Cardiac fibroblast (primary cell): ENCODE data around the gene PUM1.

Experiments used
- DNase-seq, 2 donors: peaks; one replicate each; pipeline versions ENCODE4 v3.0.0 to v3.0.0-alpha.2; 2010; ENCODE audit warnings: low read depth in 2 of 2
- H3K4me3 ChIP-seq, 2 donors: replicated peaks in 1 of 2; 1 replicate in 1 of 2; 2 replicates in 1 of 2; pipeline ENCODE4 v1.5.1; 2011; ENCODE audit warnings: low read depth in 2 of 2, low read length in 2 of 2, mild to moderate bottlenecking in 2 of 2, moderate library complexity in 1 of 2
- TF ChIP-seq, protein P1 (sequence below): IDR thresholded peaks from one replicate; pipeline ENCODE4 v1.5.1; 2011; ENCODE audit warnings: low read depth, mild to moderate bottlenecking, low read length, inconsistent platforms

PUM1 gene

DNA sequence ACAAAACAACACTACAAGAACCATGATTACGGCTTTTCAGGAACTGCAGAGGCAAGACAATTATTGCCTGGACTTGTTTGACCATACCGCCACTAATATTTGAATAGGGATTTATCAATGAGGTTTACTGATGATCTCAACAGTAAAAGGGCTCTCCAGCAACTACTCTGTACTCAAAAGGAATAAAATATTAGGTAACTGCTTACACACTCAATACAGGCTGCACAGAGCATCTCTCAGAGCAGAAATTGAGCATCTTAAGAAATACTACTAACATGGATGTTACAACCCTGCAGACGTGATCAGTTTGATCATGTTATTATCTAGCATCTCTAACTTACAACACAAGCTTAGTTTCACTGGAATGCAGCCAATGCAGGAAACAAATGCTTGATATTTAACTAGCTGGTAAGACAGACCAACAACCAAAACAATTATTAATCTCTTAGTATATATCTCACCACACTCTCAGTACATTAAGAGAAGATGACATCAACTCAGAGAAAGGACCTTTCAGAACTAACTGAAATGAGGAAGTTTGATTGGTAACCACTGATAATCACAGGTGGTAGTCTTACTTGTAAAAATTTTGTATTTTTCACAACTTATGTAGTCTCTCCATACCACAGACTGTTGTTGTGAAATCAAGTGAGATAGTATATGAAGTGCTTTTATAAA is 52.2 kb downstream of the PUM1 start:
- H3K4me3 ChIP-seq, result no peak overlapping the region
- peak; percentile 30 to 33 for DNase-seq
- TF ChIP-seq, protein P1, sequence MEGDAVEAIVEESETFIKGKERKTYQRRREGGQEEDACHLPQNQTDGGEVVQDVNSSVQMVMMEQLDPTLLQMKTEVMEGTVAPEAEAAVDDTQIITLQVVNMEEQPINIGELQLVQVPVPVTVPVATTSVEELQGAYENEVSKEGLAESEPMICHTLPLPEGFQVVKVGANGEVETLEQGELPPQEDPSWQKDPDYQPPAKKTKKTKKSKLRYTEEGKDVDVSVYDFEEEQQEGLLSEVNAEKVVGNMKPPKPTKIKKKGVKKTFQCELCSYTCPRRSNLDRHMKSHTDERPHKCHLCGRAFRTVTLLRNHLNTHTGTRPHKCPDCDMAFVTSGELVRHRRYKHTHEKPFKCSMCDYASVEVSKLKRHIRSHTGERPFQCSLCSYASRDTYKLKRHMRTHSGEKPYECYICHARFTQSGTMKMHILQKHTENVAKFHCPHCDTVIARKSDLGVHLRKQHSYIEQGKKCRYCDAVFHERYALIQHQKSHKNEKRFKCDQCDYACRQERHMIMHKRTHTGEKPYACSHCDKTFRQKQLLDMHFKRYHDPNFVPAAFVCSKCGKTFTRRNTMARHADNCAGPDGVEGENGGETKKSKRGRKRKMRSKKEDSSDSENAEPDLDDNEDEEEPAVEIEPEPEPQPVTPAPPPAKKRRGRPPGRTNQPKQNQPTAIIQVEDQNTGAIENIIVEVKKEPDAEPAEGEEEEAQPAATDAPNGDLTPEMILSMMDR, result no peak

DNA sequence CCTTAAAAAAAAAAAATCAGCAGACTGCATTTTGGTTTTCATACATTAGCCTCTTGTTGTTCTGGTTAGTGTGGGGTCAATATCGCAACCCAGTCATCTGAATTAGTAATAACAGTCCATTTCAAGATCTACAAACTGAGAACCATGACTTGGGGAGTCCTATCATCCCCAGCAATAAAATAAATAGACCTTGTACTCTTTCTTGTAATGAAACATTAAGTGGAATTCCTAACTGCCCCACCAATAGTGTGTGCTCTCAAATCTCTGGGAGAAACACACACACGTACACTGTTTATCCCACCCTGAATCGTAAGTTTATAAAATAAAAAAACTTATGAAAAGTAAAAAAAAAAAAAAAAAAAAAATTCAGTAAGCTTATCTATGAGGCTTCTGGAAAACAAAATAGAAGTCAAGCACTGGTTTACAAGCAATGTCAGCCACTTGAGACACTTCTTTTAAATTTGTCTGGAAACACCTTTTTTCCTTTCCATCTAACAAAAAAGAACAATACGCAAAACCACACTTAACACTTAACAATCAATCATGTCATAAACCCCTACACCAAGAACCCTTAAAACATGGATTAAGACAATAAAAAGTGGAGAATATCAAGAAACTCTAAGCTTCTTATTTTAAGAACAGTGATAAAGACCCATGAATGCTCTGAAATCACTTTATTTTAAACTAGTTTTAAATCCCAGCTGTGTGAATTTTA is 53.1 kb downstream of the PUM1 start:
- H3K4me3 ChIP-seq, result no peak overlapping the region
- TF ChIP-seq, protein P1, result no peak
- no peak for DNase-seq

DNA sequence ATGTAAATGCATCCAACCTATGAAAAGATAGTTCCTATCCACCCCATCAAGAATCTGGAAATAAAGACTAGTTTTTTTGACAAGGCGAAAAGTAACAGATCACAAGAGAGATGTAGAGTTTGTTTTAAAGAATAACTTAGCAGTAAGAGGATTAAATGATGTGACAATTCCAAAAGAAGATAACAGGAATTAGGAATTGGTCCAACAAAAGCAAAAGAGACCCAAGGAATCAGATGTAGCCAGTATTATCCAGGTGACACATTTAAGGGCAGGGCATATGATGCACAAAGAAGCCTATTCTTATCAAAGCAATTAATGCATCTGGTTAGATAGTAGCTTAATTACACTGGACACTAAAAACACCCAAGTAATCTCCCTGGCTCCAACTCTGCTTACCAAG is 53.8 kb downstream of the PUM1 start:
- TF ChIP-seq, protein P1, result no peak
- no peak overlapping the region for H3K4me3 ChIP-seq
- no peak for DNase-seq

DNA sequence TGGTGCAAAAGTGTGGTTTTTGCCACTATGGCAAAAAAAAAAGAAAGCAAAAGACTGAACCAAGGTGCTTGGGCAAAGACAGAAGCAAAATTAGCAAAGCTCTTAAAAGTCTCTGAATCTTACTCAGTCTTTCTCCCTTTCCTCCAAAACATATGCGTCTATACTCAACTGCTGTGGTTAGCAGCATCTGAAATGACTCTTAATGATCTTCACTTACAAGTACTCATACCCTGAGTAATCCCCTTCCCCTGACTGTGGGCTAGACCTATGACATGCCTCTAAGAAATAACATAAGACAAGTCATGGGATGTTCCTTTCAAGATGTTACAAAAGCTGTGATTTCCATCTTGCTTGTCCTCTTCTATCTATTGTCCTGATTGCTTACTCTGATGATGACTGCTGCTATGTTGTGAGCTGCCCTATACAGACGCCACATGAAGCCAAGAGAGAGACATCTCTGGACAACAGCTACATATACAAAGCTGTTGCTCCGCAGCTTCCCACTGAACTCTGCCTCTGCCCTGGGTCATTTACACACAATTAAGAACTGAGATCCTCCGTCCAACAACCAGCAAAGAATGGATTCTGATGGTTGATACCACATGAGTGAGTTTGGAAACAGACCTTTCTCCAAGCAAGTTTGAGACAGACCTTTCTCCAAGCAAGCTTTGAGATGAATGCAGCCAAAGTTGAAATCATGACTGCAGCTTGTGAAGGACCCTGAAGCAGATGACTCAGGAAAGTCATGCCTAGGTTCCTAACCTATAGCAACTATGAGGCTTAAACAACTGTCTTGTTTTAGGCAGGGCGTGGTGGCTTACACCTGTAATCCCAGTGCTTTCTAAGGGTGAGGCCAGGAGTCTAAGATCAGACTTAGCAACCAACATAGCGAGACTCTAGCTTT is 55.2 kb downstream of the PUM1 start:
- H3K4me3 ChIP-seq, result no peak overlapping the region
- TF ChIP-seq, protein P1, result no peak
- peak in 1 of 2 donors; percentile 61 for DNase-seq

DNA sequence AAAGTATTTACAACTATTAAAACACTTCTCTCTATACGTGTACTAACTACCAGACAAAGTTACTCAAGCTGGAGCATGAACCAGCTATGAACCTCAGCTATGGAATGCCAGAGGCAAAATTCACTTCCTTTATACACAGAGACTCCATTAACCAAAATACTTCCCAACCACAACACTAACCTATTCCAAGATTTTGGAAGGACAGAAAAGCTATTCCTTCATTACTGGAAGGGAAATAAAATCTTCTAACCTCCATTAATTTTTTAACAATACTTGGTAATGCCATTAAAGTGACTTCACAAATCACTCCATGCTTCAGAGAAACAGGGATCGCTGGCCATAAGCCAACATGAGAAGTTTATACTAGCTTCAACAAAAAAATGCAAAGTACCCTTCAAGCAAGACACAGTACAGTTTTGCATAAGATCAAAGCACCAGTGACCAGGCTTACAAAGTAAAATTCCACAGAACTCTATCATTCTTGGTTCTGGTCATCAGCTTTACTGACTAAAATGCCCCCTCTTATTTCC is 58.0 kb downstream of the PUM1 start:
- no peak overlapping the region for H3K4me3 ChIP-seq
- TF ChIP-seq, protein P1, result no peak
- DNase-seq, result peak; percentile 78 to 84

DNA sequence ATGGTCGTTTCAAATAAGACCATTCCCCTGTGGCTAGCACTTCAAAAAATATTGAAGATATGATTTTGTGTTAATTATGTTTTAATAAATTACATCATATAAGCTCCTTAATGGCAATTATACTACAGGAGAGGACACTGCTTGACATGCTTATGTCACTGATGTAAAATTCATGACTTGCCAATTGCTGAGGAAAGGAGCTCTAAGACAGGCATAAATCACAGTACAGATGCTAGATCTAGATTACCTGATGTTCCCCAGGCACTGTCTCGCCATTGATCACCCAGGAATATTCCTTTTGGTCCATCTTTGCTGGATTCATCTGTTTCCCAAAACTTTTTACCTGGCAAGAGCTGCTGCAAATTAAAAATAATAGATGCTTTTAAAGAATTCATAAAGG is 58.8 kb downstream of the PUM1 start:
- no peak for DNase-seq
- H3K4me3 ChIP-seq, result no peak overlapping the region
- TF ChIP-seq, protein P1, result no peak
